Jurkat, Clone E6-1 (cell line): ENCODE results near the gene KLK15.

Experiments used
- DNase-seq: peaks from one replicate; pipeline ENCODE4 v3.0.0-alpha.2; 2011; ENCODE audit warnings: low read depth, low spot score
- H3K4me3 ChIP-seq: 2 replicates; pipeline ENCODE4 v1.5.1; 2011; ENCODE audit warnings: mild to moderate bottlenecking, low read length, control low read depth, moderate library complexity

KLK15 gene

GRCh38 chr19:50803633-50804419 lies 29.5 kb downstream of the KLK15 start:
- H3K4me3 ChIP-seq, result peak overlapping the region; percentile 81
- no peak for DNase-seq

DNA sequence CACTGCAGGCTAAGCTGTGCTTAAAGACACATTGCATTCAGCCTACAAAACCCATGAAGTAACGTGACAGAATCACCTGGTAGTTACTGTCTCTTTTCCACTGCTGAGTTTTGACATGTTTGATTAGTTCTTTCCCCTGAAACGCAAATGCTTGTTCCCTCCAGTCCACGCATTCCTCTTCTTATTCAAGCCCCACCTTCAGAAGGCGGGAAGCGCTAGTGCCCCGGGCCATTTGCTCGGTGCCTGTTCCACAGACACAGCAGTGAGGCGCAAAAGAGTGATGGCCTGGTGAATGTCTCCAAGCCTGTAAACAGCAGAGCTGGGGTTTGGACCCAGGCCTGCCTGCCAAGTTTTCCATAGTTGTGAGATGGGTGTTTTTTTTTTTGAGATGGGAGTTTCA lies 32.3 kb downstream of the KLK15 start:
- H3K4me3 ChIP-seq, result no peak overlapping the region
- DNase-seq, result no peak

GRCh38 chr19:50799547-50799851 lies 33.9 kb downstream of the KLK15 start:
- no peak for DNase-seq
- no peak overlapping the region for H3K4me3 ChIP-seq

- no peak overlapping the region for H3K4me3 ChIP-seq
- DNase-seq, result no peak
Observed at GRCh38 chr19:50798659-50799546, 34.5 kb downstream of the KLK15 start.

- no peak for DNase-seq
- no peak overlapping the region for H3K4me3 ChIP-seq
Observed at GRCh38 chr19:50797781-50798658, 35.4 kb downstream of the KLK15 start.

DNA sequence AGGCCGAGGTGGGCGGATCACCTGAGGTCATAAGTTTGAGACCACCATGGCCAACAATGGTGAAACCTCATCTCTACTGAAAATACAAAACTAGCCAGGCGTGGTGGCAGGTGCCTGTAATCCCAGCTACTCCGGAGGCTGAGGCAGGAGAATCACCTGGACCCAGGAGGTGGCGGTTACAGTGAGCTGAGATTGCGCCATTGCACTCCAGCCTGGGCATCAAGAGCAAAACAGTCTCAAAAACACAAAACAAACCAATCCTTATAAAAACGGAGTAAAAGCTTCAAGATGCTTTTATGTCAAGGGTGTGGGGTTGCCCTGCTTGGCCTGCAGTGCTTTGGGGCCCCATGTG lies 36.0 kb downstream of the KLK15 start:
- no peak overlapping the region for H3K4me3 ChIP-seq
- DNase-seq, result no peak

- DNase-seq, result no peak
- H3K4me3 ChIP-seq, result no peak overlapping the region
Observed at GRCh38 chr19:50796634-50797428, 36.5 kb downstream of the KLK15 start.

DNA sequence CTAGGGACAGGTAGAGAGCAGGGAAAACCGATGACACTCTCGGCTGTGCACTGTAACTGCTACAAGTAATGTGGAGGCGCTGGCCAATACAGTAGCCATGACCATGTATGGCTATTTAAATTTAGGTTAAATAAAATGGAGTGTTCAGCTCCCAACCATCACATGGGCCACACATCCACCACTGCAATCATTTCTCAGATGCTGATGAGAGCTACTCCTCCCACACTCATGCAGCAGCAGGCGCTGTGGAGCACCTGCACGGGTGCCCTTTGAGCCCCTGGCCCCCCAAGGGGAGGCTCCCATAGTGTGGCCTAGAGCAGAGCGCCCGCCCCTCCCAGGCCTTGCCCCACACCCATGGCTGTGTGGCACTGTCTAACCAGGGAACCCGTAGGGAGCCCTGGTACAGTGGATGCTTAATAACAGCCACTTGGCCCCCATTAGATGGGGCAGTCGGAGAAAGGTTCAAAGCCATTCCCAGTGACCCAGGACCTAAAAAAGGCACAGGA lies 37.2 kb downstream of the KLK15 start:
- DNase-seq, result no peak
- H3K4me3 ChIP-seq, result no peak overlapping the region

- H3K4me3 ChIP-seq, result no peak overlapping the region
- DNase-seq, result no peak
Observed at GRCh38 chr19:50795664-50796073, 37.7 kb downstream of the KLK15 start.

GRCh38 chr19:50794876-50795663 lies 38.3 kb downstream of the KLK15 start:
- peak; percentile 41 for DNase-seq

GRCh38 chr19:50794074-50794875 lies 39.1 kb downstream of the KLK15 start:
- DNase-seq, result peak; percentile 54
- H3K4me3 ChIP-seq, result no peak overlapping the region

More at GRCh38 chr19:50794876-50795663, 38.3 kb downstream of the KLK15 start:
- no peak overlapping the region for H3K4me3 ChIP-seq

GRCh38 chr19:50793558-50794065 lies 39.8 kb downstream of the KLK15 start:
- no peak overlapping the region for H3K4me3 ChIP-seq
- DNase-seq, result no peak

DNA sequence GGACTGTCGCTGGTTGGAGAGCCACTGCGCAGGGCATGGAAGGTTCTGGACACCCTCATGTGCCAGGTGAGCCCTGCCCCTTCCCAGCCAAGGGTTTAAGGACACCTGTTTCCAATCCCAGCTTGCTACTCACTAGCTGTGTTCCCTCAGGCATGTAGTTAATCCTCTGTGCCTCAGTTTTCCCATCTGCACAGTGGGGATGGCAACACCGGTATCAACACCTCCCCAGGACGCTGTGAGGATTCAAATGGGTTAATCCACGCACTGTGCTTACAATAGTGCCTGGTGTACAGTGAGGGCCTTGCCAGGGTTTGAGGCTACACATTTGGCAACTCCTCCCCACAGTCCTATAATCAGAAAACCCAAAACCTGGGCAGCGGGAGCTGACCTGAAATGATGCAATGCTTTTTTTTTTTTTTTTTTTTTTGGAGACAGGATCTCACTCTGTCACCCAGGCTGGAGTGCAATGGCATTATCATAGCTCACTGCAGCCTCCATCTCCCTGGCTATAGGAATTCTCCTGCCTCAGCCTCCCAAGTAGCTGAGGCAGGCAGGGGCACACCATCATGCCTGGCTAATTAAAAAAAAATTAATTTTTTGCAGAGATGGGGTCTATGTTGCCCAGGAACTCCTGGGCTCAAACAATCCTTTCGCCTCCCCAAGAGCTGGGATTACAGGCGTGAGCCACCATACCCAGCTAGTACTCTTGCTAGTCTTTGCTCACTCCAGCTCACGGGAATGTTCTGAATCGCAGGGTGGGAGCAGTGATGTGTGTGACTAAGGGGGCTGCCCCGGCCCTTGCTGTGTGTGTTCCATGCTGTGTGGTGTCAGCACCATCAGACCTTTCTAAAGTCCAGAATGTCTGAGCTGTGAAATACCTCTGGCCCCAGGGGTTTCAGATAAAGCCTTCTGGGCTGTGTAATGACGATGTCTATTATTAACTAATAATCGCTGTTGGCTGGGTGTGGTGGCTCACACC lies 40.8 kb downstream of the KLK15 start:
- no peak for DNase-seq
- H3K4me3 ChIP-seq, result no peak overlapping the region

GRCh38 chr19:50791594-50792271 lies 41.6 kb downstream of the KLK15 start:
- no peak overlapping the region for H3K4me3 ChIP-seq
- DNase-seq, result no peak

- DNase-seq, result no peak
- no peak overlapping the region for H3K4me3 ChIP-seq
Observed at GRCh38 chr19:50790922-50791467, 42.4 kb downstream of the KLK15 start.
